Eye (tissue), 1 donor: ENCODE results near the gene PPP2R2B.

ENCODE experiments used
- DNase-seq: peaks from one replicate; pipeline ENCODE4 v3.0.0-alpha.2; 2015

PPP2R2B gene

DNA sequence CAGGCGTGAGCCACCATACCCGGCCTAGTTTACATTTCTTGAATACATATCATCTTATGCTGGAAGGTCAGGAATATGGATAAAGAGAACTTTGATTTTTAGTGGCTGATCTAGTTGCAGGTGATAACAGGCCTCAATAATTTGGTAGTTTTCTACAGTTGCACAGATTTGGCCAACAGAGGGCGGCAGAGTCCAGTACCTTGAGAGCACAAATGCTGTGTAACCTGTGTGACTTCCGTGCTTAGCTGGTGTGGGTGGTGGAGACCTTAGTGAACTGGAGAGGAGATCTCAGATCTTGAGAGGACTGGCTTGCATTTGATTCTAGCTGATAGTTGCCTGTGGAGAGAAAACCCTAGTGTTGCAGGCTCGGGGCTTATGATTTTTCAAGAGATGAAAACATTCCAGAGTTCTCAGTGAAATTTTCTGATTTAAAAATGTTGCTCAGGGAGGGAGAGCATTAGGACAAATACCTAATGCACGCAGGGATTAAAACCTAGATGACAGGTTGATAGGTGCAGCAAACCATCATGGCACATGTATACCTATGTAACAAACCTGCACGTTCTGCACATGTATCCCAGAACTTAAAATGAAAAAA, 345.2 kb downstream of the PPP2R2B start:
- DNase-seq: peak; percentile 89
